ENCODE measurements around the gene IL17C.

The IL17C gene

GRCh38 chr16:88627531-88628411 lies 10.6 kb upstream of the IL17C start:
- no peak for DNase-seq (ENCODE audit: low read depth)

DNA sequence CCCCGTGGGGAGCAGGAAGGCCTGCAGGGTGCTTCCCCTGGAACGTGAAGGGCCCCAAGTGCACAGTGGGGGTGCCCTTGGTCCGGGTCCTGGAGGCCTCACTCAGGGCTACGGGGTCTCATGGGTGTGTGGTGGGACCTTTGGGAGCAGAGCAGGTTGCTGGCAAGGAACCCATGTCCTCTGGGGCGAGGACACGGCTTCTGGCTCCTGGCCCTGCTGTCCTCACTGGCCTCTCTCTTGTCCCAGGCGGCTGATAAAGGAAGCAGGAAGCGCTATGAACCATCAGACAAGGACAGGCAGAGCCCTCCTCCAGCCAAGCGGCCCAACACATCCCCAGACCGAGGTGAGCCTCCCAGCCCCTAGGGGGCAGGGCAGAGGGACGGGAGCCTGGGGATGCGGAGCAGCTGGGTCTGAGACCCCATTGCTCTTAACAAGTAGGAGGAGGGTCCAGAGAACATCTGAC lies 9.8 kb upstream of the IL17C start:
- DNase-seq (ENCODE audit: low read depth): no peak

DNA sequence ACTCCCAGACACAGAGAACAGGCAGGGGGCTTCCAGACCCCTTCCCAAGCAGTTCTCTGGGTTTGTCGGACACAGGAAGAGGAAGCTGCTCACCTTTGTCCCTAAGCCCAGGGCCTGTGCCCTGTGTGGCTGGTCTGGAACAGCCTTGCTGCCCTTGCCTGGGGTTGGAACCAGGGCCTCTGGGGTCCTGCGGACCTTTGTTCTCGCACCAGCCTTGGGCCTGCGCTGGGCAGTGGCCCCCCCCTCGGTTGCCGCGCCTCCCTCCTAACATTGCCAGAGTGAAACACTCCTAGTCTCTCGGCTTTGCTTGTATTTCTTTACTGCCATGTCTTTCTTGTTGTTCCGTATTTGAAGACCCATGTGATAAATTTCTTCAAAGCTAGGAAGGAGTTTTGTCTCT lies 8.5 kb upstream of the IL17C start:
- DNase-seq (ENCODE audit: low read depth): no peak

DNA sequence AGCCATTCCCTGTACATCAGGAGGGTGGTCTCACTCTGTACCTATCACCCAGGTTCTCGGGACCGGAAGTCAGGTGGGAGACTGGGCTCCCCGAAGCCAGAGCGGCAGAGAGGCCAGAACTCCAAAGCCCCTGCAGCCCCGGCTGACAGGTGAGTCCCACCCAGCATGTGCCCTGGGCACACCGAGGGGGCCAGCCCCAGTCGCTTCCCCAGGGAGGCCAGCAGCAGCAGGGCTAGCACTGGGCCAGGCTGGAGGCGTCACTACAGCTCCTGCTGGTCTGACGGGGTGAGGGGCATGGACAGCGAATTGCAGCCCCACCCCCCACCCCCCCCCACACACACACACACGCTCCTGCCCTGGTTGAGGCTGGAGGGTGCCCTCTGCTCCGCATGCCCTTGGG lies 7.9 kb upstream of the IL17C start:
- DNase-seq (ENCODE audit: low read depth): no peak

DNA sequence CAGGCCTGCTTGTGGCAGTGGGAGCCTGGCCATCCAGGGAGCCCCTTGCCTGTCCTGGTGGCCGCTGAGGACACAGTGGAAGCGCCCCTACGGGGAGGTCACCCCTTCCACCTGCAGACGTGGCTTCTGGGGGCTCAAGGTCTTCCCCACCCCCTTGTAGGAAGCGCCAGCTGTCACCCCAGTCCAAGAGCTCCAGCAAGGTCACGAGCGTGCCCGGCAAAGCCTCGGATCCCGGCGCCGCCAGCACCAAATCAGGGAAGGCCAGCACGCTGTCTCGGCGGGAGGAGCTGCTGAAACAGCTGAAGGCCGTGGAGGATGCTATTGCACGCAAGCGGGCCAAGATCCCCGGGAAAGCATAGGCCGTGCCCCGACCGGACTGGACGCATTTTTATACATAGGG lies 7.4 kb upstream of the IL17C start:
- DNase-seq (ENCODE audit: low read depth): no peak

DNA sequence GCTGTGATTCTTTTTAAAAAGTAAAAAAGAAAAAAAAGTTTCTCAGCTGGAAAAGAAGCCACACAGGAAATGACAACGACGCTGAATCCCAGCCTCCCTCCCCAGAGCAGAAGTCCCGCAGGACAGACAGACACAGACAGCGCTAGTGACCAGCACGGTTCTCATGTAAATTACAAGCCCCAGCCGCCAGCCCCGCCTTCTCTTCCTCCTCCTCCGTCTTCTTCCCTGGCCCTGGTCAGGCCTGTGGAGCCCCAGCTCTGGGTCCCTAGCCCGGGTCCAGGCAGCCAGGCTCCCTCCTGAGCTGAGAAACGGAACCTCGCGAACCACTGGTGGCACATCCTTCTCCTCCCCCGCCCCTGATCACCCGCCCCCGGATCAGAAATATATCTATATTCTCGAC lies 7.0 kb upstream of the IL17C start:
- DNase-seq (ENCODE audit: low read depth): no peak

DNA sequence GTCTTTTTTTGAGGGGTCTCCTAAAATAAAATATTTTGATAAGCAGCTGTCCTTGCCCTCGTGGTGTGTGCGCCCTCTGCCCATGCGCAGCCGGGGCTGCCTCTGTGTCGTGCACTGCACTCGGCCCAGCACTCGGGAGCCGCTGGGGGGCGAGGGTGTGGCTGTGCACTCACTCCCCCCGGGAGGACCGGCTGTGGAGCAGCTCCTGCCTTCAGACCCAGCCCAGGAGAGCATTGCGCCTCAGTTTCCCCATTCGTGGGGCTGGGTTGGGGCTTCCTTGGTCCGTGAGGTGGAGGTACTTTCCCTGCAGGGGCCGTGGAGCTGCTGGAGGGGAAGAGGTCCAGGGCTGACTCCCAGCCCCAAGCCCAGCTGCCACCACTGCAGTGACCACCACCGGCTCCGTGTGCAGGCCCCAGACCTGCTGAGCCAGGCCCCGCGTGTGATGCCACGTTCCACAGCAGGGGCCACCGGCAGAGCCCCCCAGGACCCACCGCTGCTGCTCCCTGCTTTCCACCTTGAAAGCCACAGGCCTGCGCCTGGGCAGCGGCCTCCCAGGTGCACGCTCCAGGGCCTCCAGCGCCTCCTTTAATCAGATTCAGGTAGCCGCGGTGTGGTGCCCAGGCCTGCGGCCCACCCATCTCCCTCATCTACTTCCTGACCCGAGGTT lies 6.3 kb upstream of the IL17C start:
- no peak for DNase-seq (ENCODE audit: low read depth)

- no peak for DNase-seq (ENCODE audit: low read depth)
Observed at GRCh38 chr16:88632587-88632930, 5.8 kb upstream of the IL17C start.

DNA sequence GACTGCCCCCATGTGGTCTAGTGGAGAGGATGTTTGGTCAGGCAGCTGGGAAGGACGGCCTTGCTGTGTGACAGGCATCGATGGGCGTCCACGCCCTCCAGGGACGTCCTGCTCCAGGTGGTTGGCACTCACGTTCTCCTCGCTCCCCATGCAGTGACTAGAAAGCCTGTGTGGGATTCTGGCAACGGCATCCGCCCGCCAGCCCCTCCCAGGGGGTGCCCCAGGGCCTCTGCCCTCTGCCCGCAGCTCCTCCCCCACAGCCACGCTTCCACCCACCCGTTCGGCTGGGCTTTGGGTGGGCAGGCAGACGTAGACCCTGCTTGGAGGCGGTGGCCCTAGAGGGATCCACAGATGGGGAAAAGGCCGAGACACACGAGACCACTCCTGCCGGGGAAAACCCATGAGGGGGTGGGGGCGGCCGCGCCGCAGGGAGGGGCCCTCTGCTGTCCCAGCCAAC lies 4.7 kb upstream of the IL17C start:
- DNase-seq (ENCODE audit: low read depth): no peak

DNA sequence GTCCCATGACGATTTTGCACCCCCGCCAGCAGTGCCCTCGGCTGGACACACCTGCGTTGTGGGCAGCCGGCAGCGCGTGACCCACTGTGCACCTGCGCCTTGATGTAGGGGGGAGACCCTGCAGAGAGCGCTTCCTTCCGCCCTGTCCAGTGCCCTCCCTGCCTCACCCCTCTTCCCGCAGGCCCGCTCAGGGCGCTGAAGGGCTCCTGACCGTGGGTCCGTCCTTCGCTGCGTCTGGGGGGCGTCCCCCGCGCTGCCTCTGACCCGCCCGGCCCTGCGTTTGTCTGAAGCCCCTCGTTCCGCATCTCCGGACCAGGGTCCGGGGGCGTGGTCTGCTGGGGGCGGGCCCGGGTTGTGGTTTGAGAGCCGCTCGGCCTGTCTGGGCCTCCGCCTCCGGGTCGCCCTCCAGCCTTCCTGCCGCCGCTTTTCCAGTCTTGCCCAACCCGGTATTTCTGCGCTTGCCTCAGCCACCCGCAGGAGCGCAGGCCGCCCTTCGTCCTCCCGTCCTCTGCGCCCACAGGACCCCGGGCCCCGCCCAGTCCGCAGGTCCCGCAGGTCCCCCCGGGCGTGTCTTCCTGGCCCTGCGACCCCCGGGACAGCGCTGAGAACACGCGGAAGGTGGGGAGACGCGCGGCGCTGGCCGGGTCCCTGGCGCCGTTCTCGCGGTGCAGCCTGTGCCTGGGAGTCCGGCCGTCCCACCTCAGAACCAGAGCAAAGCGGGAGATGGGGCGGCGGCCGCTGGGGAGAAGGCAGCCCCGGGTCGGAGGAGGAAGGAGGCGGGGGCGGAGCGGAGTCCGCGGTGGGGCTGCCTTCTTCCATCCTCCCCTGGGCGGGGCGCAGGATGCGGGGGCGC lies 4.0 kb upstream of the IL17C start:
- DNase-seq (ENCODE audit: low read depth): peak; percentile 39

- DNase-seq (ENCODE audit: low read depth): no peak
Observed at GRCh38 chr16:88634994-88635670, 3.2 kb upstream of the IL17C start.

- no peak for DNase-seq (ENCODE audit: low read depth)
Observed at GRCh38 chr16:88635671-88636319, 2.6 kb upstream of the IL17C start.

GRCh38 chr16:88636488-88637265 lies 1.7 kb upstream of the IL17C start:
- DNase-seq (ENCODE audit: low read depth): no peak

GRCh38 chr16:88639231-88640038 lies 1.1 kb downstream of the IL17C start:
- no peak for DNase-seq (ENCODE audit: low read depth)

DNA sequence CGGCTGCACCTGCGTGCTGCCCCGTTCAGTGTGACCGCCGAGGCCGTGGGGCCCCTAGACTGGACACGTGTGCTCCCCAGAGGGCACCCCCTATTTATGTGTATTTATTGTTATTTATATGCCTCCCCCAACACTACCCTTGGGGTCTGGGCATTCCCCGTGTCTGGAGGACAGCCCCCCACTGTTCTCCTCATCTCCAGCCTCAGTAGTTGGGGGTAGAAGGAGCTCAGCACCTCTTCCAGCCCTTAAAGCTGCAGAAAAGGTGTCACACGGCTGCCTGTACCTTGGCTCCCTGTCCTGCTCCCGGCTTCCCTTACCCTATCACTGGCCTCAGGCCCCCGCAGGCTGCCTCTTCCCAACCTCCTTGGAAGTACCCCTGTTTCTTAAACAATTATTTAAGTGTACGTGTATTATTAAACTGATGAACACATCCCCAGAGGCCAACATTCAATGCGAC lies 1.7 kb downstream of the IL17C start:
- no peak for DNase-seq (ENCODE audit: low read depth)

DNA sequence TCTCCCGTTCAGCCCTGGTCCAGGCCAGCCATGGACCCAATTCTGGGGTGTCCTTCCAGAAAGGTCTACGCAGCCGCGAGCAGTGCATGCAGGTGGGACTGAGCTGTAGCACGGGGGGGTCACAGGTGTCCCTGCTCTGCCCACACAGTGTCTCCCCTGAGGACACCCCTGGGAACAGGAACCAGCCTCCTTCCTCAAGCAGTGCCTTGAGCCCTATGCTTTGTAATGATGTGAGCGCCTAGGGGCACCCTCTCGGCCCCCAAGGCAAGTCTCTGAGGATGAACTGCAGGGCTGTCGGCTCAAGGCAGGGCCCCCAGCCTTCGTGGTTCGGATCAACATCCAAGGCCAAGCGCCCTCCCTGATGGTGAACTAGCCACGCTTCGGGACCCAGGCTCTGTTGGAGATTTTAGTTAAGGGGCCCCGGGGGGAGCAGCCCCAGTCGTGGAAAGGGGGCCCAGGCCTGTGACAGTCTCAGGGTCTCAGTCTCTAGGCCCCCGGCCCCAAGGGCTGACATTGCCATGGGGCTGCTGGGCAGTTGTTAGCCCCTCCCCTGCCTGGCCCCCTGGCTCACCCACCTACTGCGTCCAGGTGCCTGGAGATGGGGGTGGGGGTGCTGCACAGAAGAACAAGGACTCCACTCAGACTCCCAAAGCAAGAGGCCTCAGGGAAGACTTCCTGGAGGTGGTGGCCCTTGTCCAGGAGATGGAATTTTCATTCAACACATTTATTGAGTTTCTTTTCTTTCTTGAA lies 2.3 kb downstream of the IL17C start:
- no peak for DNase-seq (ENCODE audit: low read depth)

DNA sequence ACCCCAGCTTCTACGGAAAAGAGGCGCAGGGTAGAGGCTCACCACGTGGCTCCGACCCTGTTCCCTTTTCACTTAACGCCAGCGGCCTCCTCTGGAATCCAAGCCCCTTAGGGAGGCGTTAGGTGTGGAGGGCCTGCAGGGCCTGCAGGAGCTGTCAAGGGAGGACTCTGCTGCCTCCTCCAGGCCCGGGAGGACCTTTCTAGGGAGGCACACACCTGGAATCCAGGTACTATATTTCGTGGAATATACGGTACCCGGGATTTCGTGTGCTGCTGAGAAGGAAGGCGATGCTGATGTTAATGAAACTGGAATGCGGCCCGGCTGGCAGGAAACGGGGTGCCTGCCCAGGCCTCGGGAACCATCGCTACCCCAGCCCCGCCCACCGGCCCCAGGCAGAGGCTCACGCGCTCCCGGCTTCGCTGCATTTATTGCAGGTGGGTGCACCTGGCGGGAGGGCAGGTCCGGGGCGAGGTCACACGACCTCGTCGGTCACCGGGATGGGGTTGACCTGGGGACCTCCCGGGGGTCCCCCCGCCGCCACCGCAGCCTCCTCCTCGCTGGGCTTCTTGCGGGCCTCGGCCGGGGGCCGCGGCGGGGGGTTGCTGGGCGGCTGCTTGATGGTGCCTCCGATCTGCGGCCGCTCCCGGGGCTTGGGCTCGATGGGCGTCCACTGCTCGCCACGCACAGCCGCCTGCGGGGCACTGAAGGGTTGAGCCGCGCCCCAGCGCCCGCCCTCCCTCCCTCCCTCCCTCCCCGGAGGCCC lies 4.7 kb downstream of the IL17C start:
- no peak for DNase-seq (ENCODE audit: low read depth)

- no peak for DNase-seq (ENCODE audit: low read depth)
Observed at GRCh38 chr16:88643644-88643932, 5.2 kb downstream of the IL17C start.
